ENCODE data around the gene NAPSA.

- TF ChIP-seq EZH2phosphoT487 (IDR thresholded peaks at IDR 0.05; ENCODE audit: low read depth) (no peak), CTCF (IDR thresholded peaks at IDR 0.05; ENCODE audit: low read depth, low read length) (no peak)
Observed at GRCh38 chr19:50322931-50323781, 42.3 kb downstream of the NAPSA start.
